Suprapubic skin (tissue), 4 donors: Measurements from ENCODE around the gene BRCA2. TPM values are rescaled to one million over a fixed set of nuclear protein-coding genes. Genes with fewer than 3 reads are reported as not detected.
A peak's percentile ranks its signal among the peaks of the same experiment; 100 is the strongest.

ENCODE experiments used
- DNase-seq, 2 donors: peaks; one replicate each; pipeline ENCODE4 v3.0.0-alpha.2; 2019; ENCODE audit warnings: low spot score in 2 of 2
- H3K27ac ChIP-seq: fragments of 200-600 bp; sonication (generic); one replicate; pipeline ENCODE4 v1.5.1; 2019
- H3K27me3 ChIP-seq: fragments of 200-600 bp; sonication (generic); one replicate; pipeline ENCODE4 v1.5.1; 2019
- H3K36me3 ChIP-seq: fragments of 200-600 bp; sonication (generic); one replicate; pipeline ENCODE4 v1.5.1; 2019
- H3K4me1 ChIP-seq: fragments of 200-600 bp; sonication (generic); one replicate; pipeline ENCODE4 v1.5.1; 2019
- H3K4me3 ChIP-seq: fragments of 200-600 bp; sonication (generic); one replicate; pipeline ENCODE4 v1.5.1; 2019; ENCODE audit warnings: mild to moderate bottlenecking
- H3K9me3 ChIP-seq: fragments of 200-600 bp; sonication (generic); one replicate; pipeline ENCODE4 v1.5.1; 2019
- CTCF ChIP-seq, 2 donors: fragments of 200-600 bp in 1 of 2; fragments of 450-650 bp in 1 of 2; sonication (generic) in 1 of 2; IDR thresholded peaks; one replicate each; pipeline ENCODE4 v1.5.1; 2016 to 2019; ENCODE audit warnings: antibody characterized with exemption in 2 of 2, mild to moderate bottlenecking in 1 of 2, moderate library complexity in 1 of 2
- EP300 ChIP-seq: sonication (generic); formaldehyde crosslinking; IDR thresholded peaks from one replicate; pipeline ENCODE4 v1.6.1; 2017; ENCODE audit warnings: antibody characterized with exemption
- POLR2A ChIP-seq, 2 donors: fragments of 450-650 bp; IDR thresholded peaks; one replicate each; pipeline ENCODE4 v1.6.1; 2017; ENCODE audit warnings: antibody characterized with exemption in 2 of 2, mild to moderate bottlenecking in 2 of 2, moderate library complexity in 2 of 2
- POLR2AphosphoS5 ChIP-seq, 3 donors: sonication (generic); formaldehyde crosslinking; IDR thresholded peaks; one replicate each; pipeline ENCODE4 v1.6.1; 2017; ENCODE audit warnings: antibody characterized with exemption in 3 of 3
- WGBS: methylation state at CpG from one replicate; pipeline ENCODE4 v1.1.5; 2018; 5-methylcytosine and 5-hydroxymethylcytosine counted together
- total RNA-seq, 4 donors: library from RNA; depleted of rRNA; stranded (reverse); fragments of >200 nt; gene quantifications; one replicate each; pipeline ENCODE4 v1.1.0, GENCODE V29; 2016

Gene BRCA2
- total RNA-seq, 4 donors from 2014 or later = 1.5 to 5.6 (median 2.0) TPM

- Histone ChIP-seq H3K9me3 (no peaks in the 10 kb centered on the region), H3K4me3 (no peak overlapping the region), H3K4me1 (peaks cover 8% of the 10 kb centered on the region), H3K27me3 (no peaks in the 10 kb centered on the region), H3K36me3 (peaks cover 3% of the 10 kb centered on the region), H3K27ac (peak overlapping the region; percentile 25)
- DNase-seq = no peak
- no peak for TF ChIP-seq CTCF (IDR thresholded peaks at IDR 0.05)
- TF ChIP-seq POLR2A (IDR thresholded peaks at IDR 0.05) = no peak
- TF ChIP-seq EP300 = no peak
- TF ChIP-seq POLR2AphosphoS5 (IDR thresholded peaks at IDR 0.05) = no peak
- 43% methylated on average over 6 of the region's 6 CpGs for WGBS
Observed at GRCh38 chr13:32284927-32285632, 30.2 kb upstream of the BRCA2 start.

DNA sequence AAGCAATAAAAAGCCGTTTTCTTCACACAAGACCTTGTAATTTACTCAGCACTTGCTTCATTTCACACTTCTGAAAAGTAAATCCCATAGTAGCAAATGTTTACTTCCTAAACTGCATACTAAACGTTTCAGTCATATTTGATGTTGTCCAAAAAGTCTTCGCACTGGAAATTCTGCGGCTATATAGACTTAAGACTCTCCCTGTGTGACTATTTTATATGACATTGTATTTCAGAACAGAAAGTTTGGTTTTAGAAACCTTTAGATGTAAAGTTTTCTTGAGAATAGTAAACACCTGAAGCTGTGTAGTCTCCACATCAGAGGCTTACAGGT is 29.7 kb upstream of the BRCA2 start:
- no peak overlapping the region for H3K4me3 ChIP-seq
- no peak for DNase-seq
- H3K27me3 ChIP-seq = no peaks in the 10 kb centered on the region
- no peaks in the 10 kb centered on the region for H3K9me3 ChIP-seq
- 56% methylated on average over 4 of the region's 4 CpGs for WGBS
- TF ChIP-seq CTCF (IDR thresholded peaks at IDR 0.05) = no peak
- no peak for TF ChIP-seq POLR2A (IDR thresholded peaks at IDR 0.05)
- no peak for TF ChIP-seq EP300
- TF ChIP-seq POLR2AphosphoS5 (IDR thresholded peaks at IDR 0.05) = no peak
- peaks cover 8% of the 10 kb centered on the region for H3K4me1 ChIP-seq
- no peaks in the 10 kb centered on the region for H3K36me3 ChIP-seq
- H3K27ac ChIP-seq = no peak overlapping the region

DNA sequence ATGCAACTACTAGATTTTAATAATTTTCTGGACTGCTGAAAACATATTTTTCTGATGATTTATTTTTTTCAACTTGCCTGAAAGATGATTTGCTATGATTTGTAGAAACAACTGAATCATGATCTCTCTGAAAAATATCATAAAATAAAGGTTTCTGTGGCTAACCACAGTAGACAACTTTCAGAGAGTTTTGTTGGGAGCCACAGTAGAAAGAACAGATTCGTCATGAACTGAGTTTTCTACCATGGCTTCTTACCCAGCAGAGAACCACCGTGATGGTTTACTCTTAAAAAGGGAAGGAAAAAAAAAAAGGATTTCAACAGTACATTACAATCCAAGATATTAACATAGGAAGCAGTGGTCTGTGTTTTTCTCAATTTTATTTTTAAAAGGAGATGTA is 18.1 kb upstream of the BRCA2 start:
- no peak overlapping the region for H3K27ac ChIP-seq
- no peak for DNase-seq
- TF ChIP-seq POLR2A (IDR thresholded peaks at IDR 0.05) (no peak), CTCF (IDR thresholded peaks at IDR 0.05) (no peak), EP300 (no peak)
- no peaks in the 10 kb centered on the region for H3K27me3 ChIP-seq
- 72% methylated on average over 2 of the region's 2 CpGs for WGBS
- no peaks in the 10 kb centered on the region for H3K4me1 ChIP-seq
- H3K9me3 ChIP-seq = no peaks in the 10 kb centered on the region
- H3K4me3 ChIP-seq = no peak overlapping the region
- H3K36me3 ChIP-seq = peaks cover 12% of the 10 kb centered on the region

- H3K27ac ChIP-seq = no peak overlapping the region
- DNase-seq = no peak
- TF ChIP-seq EP300 = no peak
- TF ChIP-seq POLR2AphosphoS5 (IDR thresholded peaks at IDR 0.05) = no peak
- TF ChIP-seq CTCF (IDR thresholded peaks at IDR 0.05) = no peak
- no peak for TF ChIP-seq POLR2A (IDR thresholded peaks at IDR 0.05)
- no peaks in the 10 kb centered on the region for H3K9me3 ChIP-seq
- peaks cover 12% of the 10 kb centered on the region for H3K36me3 ChIP-seq
- H3K4me3 ChIP-seq = no peak overlapping the region
- no peaks in the 10 kb centered on the region for H3K27me3 ChIP-seq
- no peaks in the 10 kb centered on the region for H3K4me1 ChIP-seq
- WGBS = 94% methylated on average over 6 of the region's 6 CpGs
Observed at GRCh38 chr13:32298695-32299094, 16.6 kb upstream of the BRCA2 start.

DNA sequence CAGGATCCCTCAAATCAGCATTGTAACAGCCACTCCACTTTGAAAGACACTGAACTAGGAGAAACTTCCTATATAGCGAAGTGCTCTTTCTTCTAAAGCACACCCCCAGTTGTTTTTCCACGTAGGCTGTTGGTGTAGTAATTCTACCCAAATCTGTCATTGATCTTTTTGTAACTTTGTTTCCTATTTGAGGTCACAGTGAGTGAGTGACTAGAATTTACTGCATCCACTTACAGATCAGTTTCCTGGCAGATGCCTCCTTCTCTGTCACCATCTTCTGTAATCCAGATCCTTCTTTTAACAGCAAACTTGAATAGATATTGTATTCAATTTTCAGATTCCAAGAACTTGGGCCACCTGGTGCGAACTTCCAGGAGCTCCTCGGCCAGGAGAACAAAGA is 15.4 kb upstream of the BRCA2 start:
- Histone ChIP-seq H3K36me3 (peaks cover 7% of the 10 kb centered on the region), H3K9me3 (no peaks in the 10 kb centered on the region), H3K27ac (no peak overlapping the region), H3K4me1 (no peaks in the 10 kb centered on the region), H3K27me3 (no peaks in the 10 kb centered on the region), H3K4me3 (no peak overlapping the region)
- WGBS = 79% methylated on average over 4 of the region's 4 CpGs
- no peak for DNase-seq
- TF ChIP-seq POLR2AphosphoS5 (IDR thresholded peaks at IDR 0.05) (no peak), POLR2A (IDR thresholded peaks at IDR 0.05) (no peak), CTCF (IDR thresholded peaks at IDR 0.05) (no peak), EP300 (no peak)
